Measurements from ENCODE around the gene FAXDC2.

Gene FAXDC2

DNA sequence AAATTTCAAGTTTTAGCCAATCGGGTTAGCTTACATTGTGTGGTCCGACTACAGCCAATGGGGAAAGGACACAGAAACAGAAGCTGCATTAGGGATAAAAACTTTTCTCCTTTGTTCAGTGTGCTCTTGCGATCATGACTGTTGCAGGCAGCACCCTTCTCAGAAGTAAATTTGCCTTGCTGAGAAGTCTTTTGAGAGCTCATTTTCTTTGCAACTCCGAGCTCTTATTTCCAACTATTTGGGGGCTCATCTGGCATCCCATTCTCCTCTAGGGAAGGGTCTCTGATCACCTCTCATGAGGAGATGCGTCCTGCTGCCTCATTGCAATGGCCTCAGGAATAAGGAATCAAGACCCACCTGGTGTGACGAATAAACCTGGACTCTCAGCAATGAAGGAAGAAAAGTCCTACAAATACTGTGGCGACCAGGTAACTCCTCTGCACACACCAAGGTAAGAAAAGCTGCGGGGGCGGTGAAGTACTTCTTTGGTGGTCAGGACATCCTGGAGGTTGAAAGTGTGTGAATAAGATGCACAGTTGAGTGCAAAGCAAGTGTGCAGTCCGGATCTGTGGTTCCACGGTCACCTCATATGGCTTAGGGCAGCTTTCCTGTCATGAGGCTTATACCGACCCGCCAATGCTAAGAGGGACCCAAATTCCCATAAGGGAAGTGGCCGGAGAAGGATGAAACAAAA, 28.4 kb upstream of the FAXDC2 start:
- no peak overlapping the region for H3K27ac ChIP-seq
- ChIA-PET CTCF (no interaction called here), POLR2A (ENCODE audit: low non-redundant PET) (no interaction called here)
- TF ChIP-seq CTCF (conservative IDR thresholded peaks at IDR 0.05; ENCODE audit: low read depth) = no peak
- DNase-seq (ENCODE audit: low spot score) = no peak

DNA sequence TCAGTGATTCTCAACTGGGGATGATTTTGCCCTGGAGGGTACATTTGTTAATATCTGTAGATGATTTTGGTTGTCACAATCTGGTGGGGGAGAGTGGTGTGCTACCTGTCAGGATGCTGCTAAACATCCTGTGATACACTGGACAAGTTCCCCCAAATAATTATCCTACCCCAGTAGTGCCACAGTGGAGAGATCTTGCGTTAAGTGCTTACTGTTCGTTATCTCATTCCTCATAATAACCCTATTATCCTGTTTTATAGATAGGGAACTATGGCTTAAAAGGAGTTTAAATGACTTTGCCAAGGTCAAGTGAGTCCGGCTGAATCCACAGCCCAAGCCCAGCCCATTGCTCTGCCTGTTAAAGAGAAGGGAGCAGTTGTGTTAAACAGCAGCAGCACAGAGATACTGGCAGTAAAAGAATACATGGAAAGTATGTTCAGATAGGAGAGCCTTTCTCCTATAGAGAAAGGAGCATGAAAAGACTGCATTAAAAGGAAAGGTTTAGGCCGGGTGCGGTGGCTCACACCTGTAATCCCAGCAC, 23.5 kb upstream of the FAXDC2 start:
- DNase-seq (ENCODE audit: low spot score) = no peak
- no peak overlapping the region for H3K27ac ChIP-seq
- POLR2A ChIA-PET (ENCODE audit: low non-redundant PET) = no interaction called here
- CTCF ChIA-PET = no interaction called here
- no peak for TF ChIP-seq CTCF (conservative IDR thresholded peaks at IDR 0.05; ENCODE audit: low read depth)

GRCh38 chr5:154871734-154872133, 21.3 kb upstream of the FAXDC2 start:
- ChIA-PET POLR2A (ENCODE audit: low non-redundant PET) (interaction anchor here (0.6 kb wide), 1 partner anchor 63 kb away, joined by 3 read pairs; no protein-coding TSS in a partner anchor), CTCF (interaction anchor here (0.6 to 0.7 kb wide), 2 partner anchors 100 to 221 kb away, joined by 3 read pairs; no protein-coding TSS in a partner anchor)
- no peak for DNase-seq (ENCODE audit: low spot score)
- no peak for TF ChIP-seq CTCF (conservative IDR thresholded peaks at IDR 0.05; ENCODE audit: low read depth)
- H3K27ac ChIP-seq = no peak overlapping the region

DNA sequence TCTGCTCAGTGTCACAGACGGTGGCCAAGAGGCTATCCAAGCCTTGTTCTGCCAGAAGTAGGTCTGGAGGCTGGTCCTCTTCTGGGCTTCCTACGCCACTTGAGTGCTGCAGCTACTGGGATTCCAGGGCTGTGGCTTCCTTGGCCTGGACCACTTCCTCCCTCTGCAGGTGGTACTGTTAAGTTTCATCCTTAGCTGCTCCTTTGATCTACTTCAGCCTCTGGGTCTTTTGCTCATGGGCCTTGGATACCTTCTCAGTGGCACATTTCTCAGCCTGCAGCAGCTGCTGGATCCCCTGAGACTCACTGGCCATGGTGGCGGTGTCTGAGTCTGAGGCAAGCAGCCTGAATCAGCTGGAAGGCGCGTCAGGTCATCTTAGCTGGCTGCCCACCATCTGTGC, 18.3 kb upstream of the FAXDC2 start:
- ChIA-PET CTCF (interaction anchor here (0.6 to 1.2 kb wide), 3 partner anchors 83 to 328 kb away, joined by 3 to 5 read pairs (median 3); no protein-coding TSS in a partner anchor), POLR2A (ENCODE audit: low non-redundant PET) (no interaction called here)
- no peak for TF ChIP-seq CTCF (conservative IDR thresholded peaks at IDR 0.05; ENCODE audit: low read depth)
- H3K27ac ChIP-seq = no peak overlapping the region
- no peak for DNase-seq (ENCODE audit: low spot score)

DNA sequence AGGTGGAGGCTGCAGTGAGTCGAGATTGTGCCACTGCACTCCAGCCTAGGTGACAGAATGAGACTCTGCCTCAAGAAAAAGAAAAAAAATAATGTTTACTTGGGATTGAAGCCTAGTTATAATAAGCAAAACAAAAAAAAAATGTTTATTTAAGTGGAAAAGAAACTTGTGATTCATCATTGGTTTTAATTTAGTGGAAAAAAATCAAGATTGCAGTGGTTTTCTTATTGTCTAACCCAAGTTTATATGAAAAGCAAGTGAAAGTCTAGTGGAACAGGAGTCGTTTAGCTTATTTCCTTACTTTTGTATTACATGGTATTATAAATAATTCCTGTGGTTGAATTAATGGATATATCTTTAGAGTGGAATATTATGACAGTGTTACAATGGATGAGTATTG, 16.4 kb upstream of the FAXDC2 start:
- ChIA-PET POLR2A (ENCODE audit: low non-redundant PET) (no interaction called here), CTCF (no interaction called here)
- DNase-seq (ENCODE audit: low spot score) = no peak
- TF ChIP-seq CTCF (conservative IDR thresholded peaks at IDR 0.05; ENCODE audit: low read depth) = no peak
- no peak overlapping the region for H3K27ac ChIP-seq

DNA sequence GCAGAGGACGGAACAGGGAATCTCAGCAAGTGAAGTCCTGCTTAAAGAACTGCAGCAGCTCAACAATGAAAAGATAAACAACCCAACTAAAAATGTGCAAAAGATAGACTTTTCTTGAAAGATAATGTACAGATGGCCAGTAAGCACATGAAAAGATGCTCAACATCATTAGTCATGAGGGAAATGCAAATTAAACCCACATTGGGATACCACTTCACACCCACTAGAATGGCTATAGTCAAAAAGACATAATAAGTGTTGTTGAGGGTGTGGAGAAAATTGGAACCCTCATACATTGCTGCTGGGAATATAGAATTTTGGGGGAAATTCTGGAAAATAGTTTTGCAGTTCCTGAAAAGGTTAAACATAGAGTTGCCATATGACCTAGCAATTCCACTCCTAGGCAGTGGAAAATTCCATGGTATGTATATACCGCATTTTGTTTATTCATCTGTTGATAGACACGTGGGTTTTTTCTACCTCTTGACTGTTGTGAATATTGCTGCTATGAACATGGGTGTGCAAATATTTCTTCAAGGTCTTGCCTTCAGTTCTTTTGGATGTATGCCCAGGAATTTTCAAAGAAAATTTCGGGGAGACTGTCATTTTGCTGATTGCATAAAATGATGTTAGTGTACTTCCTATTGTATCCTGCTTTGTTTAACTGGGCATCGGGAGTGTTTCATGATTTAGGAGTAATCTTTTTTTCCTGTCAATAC, 15.2 kb upstream of the FAXDC2 start:
- TF ChIP-seq CTCF (conservative IDR thresholded peaks at IDR 0.05; ENCODE audit: low read depth) = no peak
- ChIA-PET POLR2A (ENCODE audit: low non-redundant PET) (no interaction called here), CTCF (no interaction called here)
- no peak overlapping the region for H3K27ac ChIP-seq
- DNase-seq (ENCODE audit: low spot score) = no peak

Data from RWPE1 (cell line).